ENCODE results near the gene MRPL46. TPM values are rescaled to one million over a fixed set of nuclear protein-coding genes. Genes with fewer than 3 reads are reported as not detected.

MRPL46 gene
- total RNA-seq, 2 donors from 2014 or later = 20.4 to 32.0 TPM

- TF ChIP-seq CTCF (IDR thresholded peaks at IDR 0.05) (no peak), POLR2A (IDR thresholded peaks at IDR 0.05) (no peak), POLR2AphosphoS5 (IDR thresholded peaks at IDR 0.05) (no peak)
- H3K27me3 ChIP-seq (replicated peaks; ENCODE audit: insufficient read depth) = no peaks in the 10 kb centered on the region
- H3K4me1 ChIP-seq (replicated peaks) = no peaks in the 10 kb centered on the region
- H3K9me3 ChIP-seq = no peaks in the 10 kb centered on the region
- no peak overlapping the region for H3K27ac ChIP-seq
- intact Hi-C loops (cut with DNase I) = loop anchor here (5.0 kb wide), 1 partner anchor 50 kb away; no protein-coding TSS in a partner anchor
- WGBS = 85% methylated on average over 1 of the region's 1 CpG
- H3K36me3 ChIP-seq = no peaks in the 10 kb centered on the region
- H3K4me3 ChIP-seq = no peak overlapping the region
- DNase-seq (ENCODE audit: low spot score) = no peak
Measured at GRCh38 chr15:88482263-88482662, 15.1 kb upstream of the MRPL46 start.

GRCh38 chr15:88480981-88481380 lies 13.8 kb upstream of the MRPL46 start:
- no peak for DNase-seq (ENCODE audit: low spot score)
- Histone ChIP-seq H3K36me3 (no peaks in the 10 kb centered on the region), H3K4me1 (replicated peaks) (no peaks in the 10 kb centered on the region), H3K9me3 (no peaks in the 10 kb centered on the region), H3K27ac (no peak overlapping the region), H3K4me3 (no peak overlapping the region), H3K27me3 (replicated peaks; ENCODE audit: insufficient read depth) (no peaks in the 10 kb centered on the region)
- TF ChIP-seq POLR2AphosphoS5 (IDR thresholded peaks at IDR 0.05) (no peak), CTCF (IDR thresholded peaks at IDR 0.05) (no peak), POLR2A (IDR thresholded peaks at IDR 0.05) (no peak)
- 53% methylated on average over 8 of the region's 8 CpGs for WGBS
- intact Hi-C loops (cut with DNase I) = loop anchor here (5.0 kb wide), 1 partner anchor 51 kb away; no protein-coding TSS in a partner anchor

- no peak overlapping the region for H3K27ac ChIP-seq
- no peaks in the 10 kb centered on the region for H3K36me3 ChIP-seq
- no peaks in the 10 kb centered on the region for H3K4me1 ChIP-seq (replicated peaks)
- no peak overlapping the region for H3K4me3 ChIP-seq
- TF ChIP-seq CTCF (IDR thresholded peaks at IDR 0.05) = no peak
- no peak for TF ChIP-seq POLR2A (IDR thresholded peaks at IDR 0.05)
- intact Hi-C loops (cut with DNase I) = loop anchor here (5.0 kb wide), 3 partner anchors 133 to 433 kb away; partner anchors contain the start of gene MFGE8
- H3K27me3 ChIP-seq (replicated peaks; ENCODE audit: insufficient read depth) = no peaks in the 10 kb centered on the region
- no peaks in the 10 kb centered on the region for H3K9me3 ChIP-seq
- DNase-seq (ENCODE audit: low spot score) = no peak
- WGBS = 83% methylated on average over 3 of the region's 3 CpGs
Measured at GRCh38 chr15:88479169-88479568, 12.0 kb upstream of the MRPL46 start.

GRCh38 chr15:88477904-88478303 lies 10.7 kb upstream of the MRPL46 start:
- no peaks in the 10 kb centered on the region for H3K27me3 ChIP-seq (replicated peaks; ENCODE audit: insufficient read depth)
- no peaks in the 10 kb centered on the region for H3K9me3 ChIP-seq
- no peak overlapping the region for H3K4me3 ChIP-seq
- no peak overlapping the region for H3K27ac ChIP-seq
- peaks cover 0 to 3% of the 10 kb centered on the region in 2 donors for H3K36me3 ChIP-seq
- TF ChIP-seq CTCF (IDR thresholded peaks at IDR 0.05) (no peak), POLR2AphosphoS5 (IDR thresholded peaks at IDR 0.05) (no peak)
- 83% methylated on average over 5 of the region's 5 CpGs for WGBS
- intact Hi-C loops (cut with DNase I) = loop anchor here (5.0 kb wide), 3 partner anchors 134 to 434 kb away; partner anchors contain the start of gene MFGE8
- DNase-seq (ENCODE audit: low spot score) = no peak
- no peaks in the 10 kb centered on the region for H3K4me1 ChIP-seq (replicated peaks)

GRCh38 chr15:88477126-88477525 lies 9.9 kb upstream of the MRPL46 start:
- WGBS = 83% methylated on average over 7 of the region's 7 CpGs
- Histone ChIP-seq H3K9me3 (no peaks in the 10 kb centered on the region), H3K27ac (no peak overlapping the region), H3K27me3 (replicated peaks; ENCODE audit: insufficient read depth) (no peaks in the 10 kb centered on the region), H3K36me3 (peaks cover 0 to 6% of the 10 kb centered on the region in 2 donors), H3K4me1 (replicated peaks) (no peaks in the 10 kb centered on the region), H3K4me3 (no peak overlapping the region)
- no peak for DNase-seq (ENCODE audit: low spot score)
- no peak for TF ChIP-seq POLR2AphosphoS5 (IDR thresholded peaks at IDR 0.05)
- no peak for TF ChIP-seq POLR2A (IDR thresholded peaks at IDR 0.05)
- no peak for TF ChIP-seq CTCF (IDR thresholded peaks at IDR 0.05)
- intact Hi-C loops (cut with DNase I) = loop anchor here (5.0 kb wide), 3 partner anchors 135 to 435 kb away; partner anchors contain the start of gene MFGE8
